Measurements from ENCODE around the gene ALDH3A2.

- TF ChIP-seq CTCF (IDR thresholded peaks at IDR 0.05) (no peak), POLR2A (IDR thresholded peaks at IDR 0.05) (no peak)
Measured at GRCh38 chr17:19656851-19657581, 8.5 kb downstream of the ALDH3A2 start.

Data from stomach (tissue), 4 donors.